OCI-LY1 (cell line): ENCODE data around the gene PRUNE1.

ENCODE experiments used
- EZH2 ChIP-seq: fragments of 200-600 bp; sonication (generic), shearing (Covaris generic); IDR thresholded peaks from 2 replicates; pipeline ENCODE4 v1.8.0; 2017; ENCODE audit warnings: borderline replicate concordance, mixed run types, mild to moderate bottlenecking, antibody characterized with exemption, low read length, moderate library complexity, mixed read lengths
- TF ChIP-seq, protein P1 (sequence below): fragments of 200-600 bp; sonication (generic), shearing (Covaris generic); IDR thresholded peaks from 2 replicates; pipeline ENCODE4 v1.5.1; 2017; ENCODE audit warnings: mild to moderate bottlenecking, antibody characterized with exemption, low read length, moderate library complexity, mixed read lengths

GRCh38 chr1:151013518-151013917 is 5.3 kb downstream of the PRUNE1 start:
- TF ChIP-seq, protein P1, sequence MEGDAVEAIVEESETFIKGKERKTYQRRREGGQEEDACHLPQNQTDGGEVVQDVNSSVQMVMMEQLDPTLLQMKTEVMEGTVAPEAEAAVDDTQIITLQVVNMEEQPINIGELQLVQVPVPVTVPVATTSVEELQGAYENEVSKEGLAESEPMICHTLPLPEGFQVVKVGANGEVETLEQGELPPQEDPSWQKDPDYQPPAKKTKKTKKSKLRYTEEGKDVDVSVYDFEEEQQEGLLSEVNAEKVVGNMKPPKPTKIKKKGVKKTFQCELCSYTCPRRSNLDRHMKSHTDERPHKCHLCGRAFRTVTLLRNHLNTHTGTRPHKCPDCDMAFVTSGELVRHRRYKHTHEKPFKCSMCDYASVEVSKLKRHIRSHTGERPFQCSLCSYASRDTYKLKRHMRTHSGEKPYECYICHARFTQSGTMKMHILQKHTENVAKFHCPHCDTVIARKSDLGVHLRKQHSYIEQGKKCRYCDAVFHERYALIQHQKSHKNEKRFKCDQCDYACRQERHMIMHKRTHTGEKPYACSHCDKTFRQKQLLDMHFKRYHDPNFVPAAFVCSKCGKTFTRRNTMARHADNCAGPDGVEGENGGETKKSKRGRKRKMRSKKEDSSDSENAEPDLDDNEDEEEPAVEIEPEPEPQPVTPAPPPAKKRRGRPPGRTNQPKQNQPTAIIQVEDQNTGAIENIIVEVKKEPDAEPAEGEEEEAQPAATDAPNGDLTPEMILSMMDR = no peak
- no peak for TF ChIP-seq EZH2
